GM19438 (cell line): ENCODE results near the gene OTOG.

Experiments used
- ATAC-seq: cut with Tn5 transposase; IDR thresholded peaks from one replicate; pipeline ENCODE4 v1.9.1; 2021; ENCODE audit warnings: low read depth; ENCODE audit not compliant: unreplicated experiment

The OTOG gene

DNA sequence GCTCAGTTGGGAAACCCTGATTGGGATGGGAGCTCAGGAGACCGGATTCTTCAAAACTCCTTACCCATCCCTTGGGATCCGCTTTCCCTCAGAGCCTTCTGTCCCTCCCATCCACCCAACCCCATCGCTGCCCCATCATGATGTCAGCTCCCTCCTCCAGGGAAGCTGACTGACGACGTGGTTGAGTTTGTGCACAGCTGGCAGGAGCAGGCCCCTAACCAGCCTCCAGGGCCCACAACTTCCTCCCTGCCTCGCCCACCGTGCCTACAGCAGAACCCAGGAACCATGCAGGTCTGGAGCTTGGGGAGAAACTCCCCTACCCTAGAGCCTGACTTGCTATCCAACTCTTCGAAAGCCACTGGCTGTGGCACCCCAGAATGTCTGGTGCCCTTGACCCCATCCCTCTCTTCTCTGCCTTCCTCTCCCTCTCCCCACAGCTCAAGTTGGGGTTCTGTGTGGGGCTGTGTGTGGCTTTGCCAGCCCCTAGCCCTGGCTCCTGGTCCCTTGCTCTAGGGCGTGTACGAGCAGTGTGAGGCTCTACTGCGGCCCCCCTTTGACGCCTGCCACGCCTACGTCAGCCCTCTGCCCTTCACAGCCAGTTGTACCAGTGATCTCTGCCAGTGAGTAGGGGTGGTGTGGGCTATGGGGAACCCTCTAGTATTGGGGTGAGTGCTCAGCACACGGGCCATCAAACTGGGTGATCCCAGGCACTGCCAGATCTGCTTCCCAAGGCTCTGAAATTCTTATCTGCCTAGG lies 11.1 kb downstream of the OTOG start:
- ATAC-seq: no peak

- no peak for ATAC-seq
Measured at GRCh38 chr11:17558916-17559315, 11.9 kb downstream of the OTOG start.

DNA sequence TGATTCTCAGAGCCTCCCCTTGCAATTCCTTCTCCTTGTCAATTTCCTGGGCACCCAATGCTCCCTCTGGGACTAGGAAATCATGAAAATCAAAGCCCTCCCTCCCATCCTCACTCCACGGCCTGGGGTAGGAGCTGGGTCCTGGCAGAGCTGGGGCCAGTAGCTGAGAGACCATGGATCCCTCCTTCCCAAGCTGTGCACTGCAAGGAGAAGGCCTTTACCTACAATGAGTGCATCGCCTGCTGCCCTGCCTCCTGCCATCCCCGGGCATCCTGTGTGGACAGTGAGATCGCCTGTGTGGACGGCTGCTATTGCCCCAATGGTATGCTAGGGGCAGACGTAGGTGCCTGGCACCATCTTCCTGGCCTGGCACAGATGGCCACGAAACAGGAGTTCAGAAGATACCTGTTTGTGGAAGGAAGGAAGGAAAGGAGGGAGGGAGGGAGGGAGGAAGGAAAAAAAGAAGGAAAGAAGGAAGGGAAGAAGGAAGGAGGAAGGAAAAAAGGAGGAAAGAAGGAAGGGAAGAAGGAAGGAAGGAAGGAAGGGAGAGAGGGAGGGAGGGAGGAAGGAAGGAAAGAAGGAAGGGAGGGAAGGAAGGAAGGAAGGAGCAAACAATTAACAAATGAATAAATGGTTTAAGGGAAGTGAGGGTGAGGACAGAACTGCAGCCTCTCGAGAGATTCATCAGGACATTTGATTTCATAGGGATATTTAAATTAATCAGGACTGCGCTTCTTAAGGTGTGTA lies 12.5 kb downstream of the OTOG start:
- no peak for ATAC-seq

GRCh38 chr11:17560281-17561110 lies 13.4 kb downstream of the OTOG start:
- ATAC-seq: no peak

GRCh38 chr11:17561111-17561415 lies 14.0 kb downstream of the OTOG start:
- no peak for ATAC-seq

DNA sequence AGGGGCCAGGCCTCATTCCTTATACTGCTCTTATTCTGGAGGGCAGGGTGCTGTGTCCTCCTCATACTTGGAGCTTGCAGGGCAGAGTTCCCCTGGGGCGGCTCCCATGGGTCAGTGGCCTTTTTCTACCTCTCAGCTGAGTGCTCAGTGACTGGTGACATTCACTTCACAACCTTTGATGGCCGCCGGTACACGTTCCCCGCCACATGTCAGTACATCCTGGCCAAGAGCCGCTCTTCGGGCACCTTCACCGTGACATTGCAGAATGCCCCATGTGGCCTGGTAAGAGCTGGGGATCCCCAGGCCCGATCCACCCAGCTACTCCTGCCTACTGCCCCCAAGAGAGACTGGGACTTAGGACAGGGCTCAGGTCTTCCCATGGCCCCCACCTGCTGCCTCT lies 14.5 kb downstream of the OTOG start:
- no peak for ATAC-seq

GRCh38 chr11:17563231-17563646 lies 16.2 kb downstream of the OTOG start:
- ATAC-seq: no peak

GRCh38 chr11:17563961-17564686 lies 17.1 kb downstream of the OTOG start:
- no peak for ATAC-seq

DNA sequence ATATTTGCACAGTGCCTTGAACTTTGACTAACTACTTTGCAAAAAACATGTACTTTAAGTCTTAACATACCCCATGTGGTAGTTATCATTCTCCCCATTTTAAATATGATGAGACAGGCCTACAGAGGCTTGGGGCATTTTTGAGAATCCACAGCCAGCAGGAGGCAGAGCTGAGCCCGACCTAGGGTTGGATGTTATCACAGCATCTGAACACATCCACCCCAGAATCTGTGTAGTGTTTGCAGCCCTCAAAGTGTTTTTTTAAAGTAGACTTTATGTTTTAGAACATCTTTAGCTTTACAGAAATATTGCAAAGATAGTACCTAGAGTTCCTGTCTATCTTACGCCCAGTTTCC lies 17.6 kb downstream of the OTOG start:
- no peak for ATAC-seq

GRCh38 chr11:17568944-17569343 lies 21.9 kb downstream of the OTOG start:
- no peak for ATAC-seq

DNA sequence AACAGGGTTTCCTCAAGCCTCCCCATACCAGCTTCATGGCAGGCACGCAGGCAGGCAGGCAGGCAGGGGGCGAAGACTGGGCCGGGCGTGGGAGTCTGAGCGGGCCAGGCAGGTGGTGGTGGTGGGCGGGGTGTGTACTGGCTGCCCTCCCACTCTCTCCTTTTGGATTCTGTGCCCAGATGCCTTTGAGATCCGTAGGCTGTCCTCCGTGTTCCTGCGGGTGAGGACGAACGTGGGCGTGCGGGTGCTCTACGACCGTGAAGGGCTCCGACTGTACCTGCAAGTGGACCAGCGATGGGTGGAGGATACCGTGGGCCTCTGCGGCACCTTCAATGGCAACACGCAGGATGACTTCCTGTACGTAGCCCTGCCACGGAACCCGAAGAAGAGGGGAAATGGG lies 23.0 kb downstream of the OTOG start:
- ATAC-seq: no peak

DNA sequence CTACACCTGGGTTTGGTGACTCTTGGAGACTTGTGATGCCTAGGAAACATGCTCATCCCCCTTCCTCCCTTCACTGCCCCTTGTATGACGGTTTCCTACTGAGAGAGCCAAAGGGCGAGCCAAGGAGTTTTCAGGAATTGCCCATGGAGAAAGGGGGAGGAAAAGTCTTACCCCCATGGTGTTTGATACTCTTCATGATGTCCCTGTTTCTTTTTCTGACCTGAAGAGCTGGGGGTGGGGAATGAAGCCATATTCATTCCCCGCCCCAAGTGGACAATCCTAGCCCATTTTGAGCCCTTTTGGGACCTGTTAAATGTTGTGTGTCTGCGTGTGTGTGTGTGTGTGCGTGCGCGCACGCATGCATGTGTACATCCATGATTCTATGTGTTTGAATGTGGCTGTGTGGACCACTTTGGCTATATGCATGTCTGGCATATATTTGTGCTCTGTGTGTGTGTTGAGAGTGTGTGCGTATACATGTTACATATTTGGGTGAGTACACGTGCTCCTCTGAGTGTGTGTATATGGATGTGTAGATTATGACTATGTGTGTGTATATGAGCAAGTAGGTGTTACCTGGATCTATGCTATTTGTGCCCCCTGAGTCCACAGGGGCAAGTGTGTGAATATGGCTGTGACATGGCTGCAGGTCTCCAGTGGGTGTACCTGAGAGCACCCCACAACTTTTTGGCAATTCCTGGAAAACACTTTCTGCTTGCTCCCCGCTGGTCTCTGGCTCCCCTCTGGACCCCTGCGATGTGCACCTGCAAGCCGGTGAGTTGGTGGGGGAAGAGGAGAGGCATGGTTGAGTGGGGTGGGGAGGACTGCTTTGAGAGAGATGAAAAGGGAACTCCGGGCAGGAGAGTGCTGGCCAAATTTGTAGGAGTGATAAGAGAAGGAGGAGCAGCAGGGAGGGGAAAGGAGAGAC lies 24.6 kb downstream of the OTOG start:
- no peak for ATAC-seq

DNA sequence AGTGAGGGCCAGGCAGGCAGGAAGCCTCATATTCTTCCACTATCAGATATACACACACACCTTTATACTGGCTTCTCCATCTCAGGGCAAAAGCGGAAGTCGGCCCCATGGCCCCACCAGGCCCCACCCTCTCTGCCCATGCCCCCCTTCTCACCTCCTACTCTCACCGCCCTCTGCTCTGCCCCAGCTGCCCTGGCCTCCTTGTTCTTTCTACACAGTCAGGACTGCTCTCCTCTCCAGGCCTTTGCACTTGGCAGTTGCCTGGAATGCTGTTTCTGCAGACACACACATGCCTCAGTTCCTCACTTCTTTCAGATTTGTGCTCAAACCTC lies 25.3 kb downstream of the OTOG start:
- ATAC-seq: no peak

GRCh38 chr11:17572791-17573460 lies 25.9 kb downstream of the OTOG start:
- ATAC-seq: no peak

DNA sequence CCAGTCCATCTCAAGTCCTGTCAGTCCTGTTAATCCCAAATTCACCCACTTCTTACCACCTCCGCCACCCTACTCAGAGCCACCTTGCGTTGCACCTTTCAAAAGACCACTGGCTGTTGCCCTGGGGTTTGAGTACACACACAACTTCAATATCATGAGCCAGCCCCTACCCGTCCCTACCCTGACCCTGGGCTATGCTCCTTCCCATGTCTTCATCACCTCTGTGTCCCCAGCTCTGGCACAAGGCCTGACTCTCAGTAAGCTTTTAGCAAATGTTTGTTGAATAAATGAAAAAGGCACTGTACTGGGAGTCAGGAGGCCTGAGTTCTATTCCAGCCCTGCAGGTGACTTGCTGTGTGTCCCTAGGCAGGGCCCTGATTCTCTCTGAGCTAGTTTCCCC lies 26.5 kb downstream of the OTOG start:
- ATAC-seq: no peak

GRCh38 chr11:17574141-17575091 lies 27.4 kb downstream of the OTOG start:
- no peak for ATAC-seq

DNA sequence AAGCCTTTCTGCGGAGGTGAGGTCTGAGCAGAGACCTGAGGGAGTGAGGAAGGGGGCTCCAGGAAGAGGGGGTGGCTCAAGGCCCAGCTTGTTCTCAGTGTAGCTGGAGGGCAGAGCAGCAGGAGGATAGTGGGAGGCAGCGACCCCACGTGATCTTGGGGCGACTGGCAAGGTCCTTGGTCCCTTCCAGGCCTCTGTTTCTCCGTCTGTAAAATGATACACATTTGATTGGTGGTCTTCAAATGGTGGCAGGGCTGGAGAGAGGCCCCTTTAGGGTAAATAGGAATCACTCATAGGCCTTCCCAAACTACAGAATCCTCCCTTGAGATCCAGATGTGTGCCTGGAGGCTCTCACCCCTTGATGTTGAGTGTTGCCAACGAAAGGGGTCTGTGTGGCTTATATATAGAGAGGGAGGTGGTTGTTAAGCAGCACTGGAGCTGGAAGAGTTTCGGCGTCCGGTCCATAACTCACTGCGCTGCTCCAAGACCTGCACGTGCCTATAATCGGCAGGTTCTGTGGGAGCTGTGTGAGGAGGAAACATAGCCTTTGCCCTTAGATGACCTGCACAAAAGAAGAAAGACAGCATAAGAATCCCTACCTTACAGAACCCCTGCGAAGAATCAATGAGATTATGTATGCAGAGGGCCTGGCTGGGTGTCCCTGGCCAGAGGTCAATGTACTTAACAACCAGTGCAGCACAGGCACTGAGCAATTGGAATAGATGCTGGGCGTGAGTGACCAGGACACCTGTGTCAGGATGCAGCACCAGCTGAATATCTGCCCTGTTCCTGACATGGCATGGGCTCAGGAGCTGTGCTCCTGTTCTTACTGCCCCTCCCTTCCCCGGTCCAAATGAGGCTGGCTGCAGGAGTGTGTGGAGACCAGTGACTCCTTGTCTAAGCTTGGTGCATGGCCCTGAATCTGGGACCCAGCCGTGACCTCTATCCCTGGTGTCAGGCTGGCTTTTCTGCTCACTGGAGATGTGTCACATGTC lies 28.7 kb downstream of the OTOG start:
- ATAC-seq: no peak
